ENCODE results near the gene PEX13.

PEX13 gene

DNA sequence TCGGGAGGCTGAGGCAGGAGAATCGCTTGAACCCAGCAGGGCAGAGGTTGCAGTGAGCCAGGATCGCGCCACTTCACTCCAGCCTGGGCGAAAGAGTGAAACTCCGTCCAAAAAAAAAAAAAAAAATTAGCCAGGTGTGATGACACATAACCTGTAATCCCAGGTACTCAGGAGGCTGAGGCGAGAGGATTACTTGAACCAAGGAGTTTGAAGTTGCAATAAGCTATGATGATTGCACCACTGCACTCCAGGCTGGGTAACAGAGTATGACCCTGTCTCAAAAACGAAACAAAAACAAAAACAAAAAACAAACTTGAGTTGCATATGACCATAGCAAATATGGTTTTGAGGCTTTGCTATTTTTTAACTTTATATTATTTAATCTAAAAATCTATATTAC lies 74.0 kb downstream of the PEX13 start:
- DNase-seq, result no peak
- Histone ChIP-seq H3K9me3 (ENCODE audit: severe bottlenecking) (peaks cover 3% of the 10 kb centered on the region), H3K36me3 (peaks cover 39% of the 10 kb centered on the region), H3K4me3 (ENCODE audit: low read depth, low read length) (no peak overlapping the region), H3K27ac (no peak overlapping the region), H3K27me3 (ENCODE audit: insufficient read depth, low read depth, severe bottlenecking) (no peaks in the 10 kb centered on the region)
- TF ChIP-seq, protein P1, sequence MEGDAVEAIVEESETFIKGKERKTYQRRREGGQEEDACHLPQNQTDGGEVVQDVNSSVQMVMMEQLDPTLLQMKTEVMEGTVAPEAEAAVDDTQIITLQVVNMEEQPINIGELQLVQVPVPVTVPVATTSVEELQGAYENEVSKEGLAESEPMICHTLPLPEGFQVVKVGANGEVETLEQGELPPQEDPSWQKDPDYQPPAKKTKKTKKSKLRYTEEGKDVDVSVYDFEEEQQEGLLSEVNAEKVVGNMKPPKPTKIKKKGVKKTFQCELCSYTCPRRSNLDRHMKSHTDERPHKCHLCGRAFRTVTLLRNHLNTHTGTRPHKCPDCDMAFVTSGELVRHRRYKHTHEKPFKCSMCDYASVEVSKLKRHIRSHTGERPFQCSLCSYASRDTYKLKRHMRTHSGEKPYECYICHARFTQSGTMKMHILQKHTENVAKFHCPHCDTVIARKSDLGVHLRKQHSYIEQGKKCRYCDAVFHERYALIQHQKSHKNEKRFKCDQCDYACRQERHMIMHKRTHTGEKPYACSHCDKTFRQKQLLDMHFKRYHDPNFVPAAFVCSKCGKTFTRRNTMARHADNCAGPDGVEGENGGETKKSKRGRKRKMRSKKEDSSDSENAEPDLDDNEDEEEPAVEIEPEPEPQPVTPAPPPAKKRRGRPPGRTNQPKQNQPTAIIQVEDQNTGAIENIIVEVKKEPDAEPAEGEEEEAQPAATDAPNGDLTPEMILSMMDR (IDR thresholded peaks at IDR 0.05; ENCODE audit: low read depth, low read length), result no peak

DNA sequence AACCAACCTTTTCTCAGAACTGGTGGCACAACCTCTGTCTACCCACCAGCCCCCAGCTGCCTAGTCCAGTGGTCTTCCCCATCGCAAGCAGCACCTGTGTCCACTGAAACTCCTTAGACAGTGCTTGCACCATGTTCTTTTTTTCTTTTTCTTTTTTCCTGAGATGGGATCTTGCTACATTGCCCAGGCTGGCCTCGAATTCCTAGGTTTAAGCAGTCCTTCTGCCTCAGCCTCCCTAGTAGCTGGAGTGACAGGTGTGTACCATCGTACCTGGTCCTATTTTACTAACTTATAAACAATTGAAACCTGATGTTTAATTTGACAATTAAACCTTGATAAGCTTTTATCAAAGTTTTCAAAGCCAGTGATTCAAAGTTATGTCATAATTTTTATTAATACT lies 78.9 kb downstream of the PEX13 start:
- DNase-seq, result no peak
- Histone ChIP-seq H3K9me3 (ENCODE audit: severe bottlenecking) (peaks cover 4% of the 10 kb centered on the region), H3K36me3 (peaks cover 18% of the 10 kb centered on the region), H3K27ac (no peak overlapping the region), H3K4me3 (ENCODE audit: low read depth, low read length) (no peak overlapping the region), H3K27me3 (ENCODE audit: insufficient read depth, low read depth, severe bottlenecking) (no peaks in the 10 kb centered on the region)
- TF ChIP-seq, protein P1 (IDR thresholded peaks at IDR 0.05; ENCODE audit: low read depth, low read length), result no peak

DNA sequence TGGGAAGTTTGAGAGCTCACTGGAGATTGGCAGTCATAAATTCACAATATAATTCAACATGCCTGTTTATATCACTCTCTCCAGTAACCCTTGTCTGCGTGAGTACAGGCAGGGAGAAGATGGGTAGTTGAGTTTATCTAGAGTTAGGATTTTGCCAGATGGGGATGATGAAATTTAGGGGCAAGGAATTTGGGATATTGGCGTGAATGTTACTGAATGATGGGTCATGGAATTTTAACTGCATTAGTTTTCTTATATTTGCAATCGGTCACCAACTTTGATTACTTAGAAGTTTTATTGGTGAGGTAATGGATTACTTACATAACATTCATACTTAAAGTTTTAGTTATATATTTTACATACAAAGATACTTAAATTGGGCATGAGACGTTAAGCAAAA lies 83.3 kb downstream of the PEX13 start:
- Histone ChIP-seq H3K27me3 (ENCODE audit: insufficient read depth, low read depth, severe bottlenecking) (no peaks in the 10 kb centered on the region), H3K36me3 (peaks cover 48% of the 10 kb centered on the region), H3K27ac (no peak overlapping the region), H3K4me3 (ENCODE audit: low read depth, low read length) (no peak overlapping the region), H3K9me3 (ENCODE audit: severe bottlenecking) (peaks cover 4% of the 10 kb centered on the region)
- no peak for DNase-seq
- TF ChIP-seq, protein P1 (IDR thresholded peaks at IDR 0.05; ENCODE audit: low read depth, low read length), result no peak
